Measurements from ENCODE around the gene NAA10. TPM values are rescaled to one million over a fixed set of nuclear protein-coding genes. Genes with fewer than 3 reads are reported as not detected.

NAA10 gene
- total RNA-seq, 1 donor from 2014 or later = 21.6 TPM

GRCh38 chrX:153913211-153913610, 21.6 kb downstream of the NAA10 start:
- FAIRE-seq = no peak

GRCh38 chrX:153911798-153912197, 23.0 kb downstream of the NAA10 start:
- no peak for DNase-seq (ENCODE audit: low spot score in 2 of 2)
- FAIRE-seq = no peak

More at GRCh38 chrX:153913211-153913610, 21.6 kb downstream of the NAA10 start:
- DNase-seq (ENCODE audit: low spot score in 2 of 2) = no peak

GRCh38 chrX:153910446-153910845, 24.4 kb downstream of the NAA10 start:
- FAIRE-seq (no peak), DNase-seq (ENCODE audit: low spot score in 2 of 2) (no peak)

DNA sequence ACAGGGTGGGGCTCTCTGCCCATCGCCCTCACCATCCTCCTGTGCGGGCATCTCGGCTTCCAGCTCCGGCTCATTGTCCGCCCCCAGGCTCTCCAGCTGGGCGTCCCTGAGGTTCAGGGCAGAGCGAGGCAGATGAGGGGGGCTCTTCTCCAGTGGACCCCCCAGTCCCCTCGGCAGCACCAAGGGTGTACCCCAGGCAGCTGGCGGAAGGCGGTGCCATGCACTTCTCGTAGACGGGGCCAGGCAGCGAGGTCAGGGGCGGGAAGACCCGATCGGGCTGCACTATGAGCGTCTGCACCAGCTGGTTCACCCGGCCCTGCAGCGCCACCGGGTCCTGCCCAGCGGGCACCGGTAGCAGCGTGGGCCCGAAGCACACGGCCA, 24.9 kb downstream of the NAA10 start:
- FAIRE-seq = no peak
- DNase-seq (ENCODE audit: low spot score in 2 of 2) = no peak

GRCh38 chrX:153909024-153909979, 25.5 kb downstream of the NAA10 start:
- DNase-seq (ENCODE audit: low spot score in 2 of 2) (no peak), FAIRE-seq (no peak)

DNA sequence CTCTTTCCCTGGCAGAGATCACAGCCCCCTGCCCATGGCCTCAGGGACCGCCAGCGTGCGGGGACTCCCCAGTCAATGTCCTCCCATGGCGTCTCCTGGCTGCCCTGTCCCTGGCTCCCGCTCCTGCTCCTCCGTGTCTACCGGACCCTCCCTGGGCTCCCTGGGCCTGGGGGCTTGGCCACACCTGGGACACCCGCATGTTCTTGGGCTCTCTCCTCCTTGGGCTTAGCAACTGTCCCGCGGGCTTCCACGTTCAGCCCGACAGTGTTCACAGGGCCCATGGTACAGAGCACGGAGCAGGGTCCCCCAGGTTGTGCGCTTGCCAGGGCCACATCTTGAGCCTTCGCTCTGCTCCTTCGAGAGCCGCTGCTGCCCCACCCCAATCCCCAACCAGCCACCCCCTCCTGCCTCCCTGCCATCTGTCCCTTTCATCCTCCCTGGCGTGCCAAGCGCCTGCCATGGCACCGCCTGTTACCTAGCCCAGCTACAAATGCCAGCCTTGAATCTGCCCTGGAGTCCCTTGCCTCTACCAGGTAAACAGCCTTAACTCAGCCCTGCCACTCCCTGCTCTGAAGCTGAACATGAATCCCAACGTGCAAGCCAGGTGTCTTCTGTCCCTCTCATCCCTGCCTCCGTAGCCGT, 26.5 kb downstream of the NAA10 start:
- FAIRE-seq = no peak
- DNase-seq (ENCODE audit: low spot score in 2 of 2) = no peak

DNA sequence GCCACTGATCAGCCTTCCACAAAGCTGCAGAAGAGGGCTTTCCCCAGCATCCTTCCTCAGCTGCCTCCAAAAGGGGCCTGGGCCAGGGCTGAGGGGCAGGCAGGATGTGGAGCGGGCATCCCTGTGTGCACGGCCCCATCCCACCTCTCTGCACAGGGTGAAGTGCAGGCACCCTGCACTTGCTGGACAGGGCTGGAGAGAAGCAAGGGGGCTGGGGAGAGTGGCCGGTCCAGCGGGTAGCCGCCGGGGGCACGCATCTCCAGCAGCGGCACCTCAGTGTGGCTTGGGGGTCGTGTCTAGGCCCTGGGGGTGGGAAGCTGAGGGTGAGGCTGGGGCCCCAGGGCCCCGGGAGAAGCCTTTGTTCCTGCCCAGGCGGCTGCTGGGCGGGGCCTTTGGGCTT, 27.4 kb downstream of the NAA10 start:
- DNase-seq (ENCODE audit: low spot score in 2 of 2) = no peak
- no peak for FAIRE-seq

DNA sequence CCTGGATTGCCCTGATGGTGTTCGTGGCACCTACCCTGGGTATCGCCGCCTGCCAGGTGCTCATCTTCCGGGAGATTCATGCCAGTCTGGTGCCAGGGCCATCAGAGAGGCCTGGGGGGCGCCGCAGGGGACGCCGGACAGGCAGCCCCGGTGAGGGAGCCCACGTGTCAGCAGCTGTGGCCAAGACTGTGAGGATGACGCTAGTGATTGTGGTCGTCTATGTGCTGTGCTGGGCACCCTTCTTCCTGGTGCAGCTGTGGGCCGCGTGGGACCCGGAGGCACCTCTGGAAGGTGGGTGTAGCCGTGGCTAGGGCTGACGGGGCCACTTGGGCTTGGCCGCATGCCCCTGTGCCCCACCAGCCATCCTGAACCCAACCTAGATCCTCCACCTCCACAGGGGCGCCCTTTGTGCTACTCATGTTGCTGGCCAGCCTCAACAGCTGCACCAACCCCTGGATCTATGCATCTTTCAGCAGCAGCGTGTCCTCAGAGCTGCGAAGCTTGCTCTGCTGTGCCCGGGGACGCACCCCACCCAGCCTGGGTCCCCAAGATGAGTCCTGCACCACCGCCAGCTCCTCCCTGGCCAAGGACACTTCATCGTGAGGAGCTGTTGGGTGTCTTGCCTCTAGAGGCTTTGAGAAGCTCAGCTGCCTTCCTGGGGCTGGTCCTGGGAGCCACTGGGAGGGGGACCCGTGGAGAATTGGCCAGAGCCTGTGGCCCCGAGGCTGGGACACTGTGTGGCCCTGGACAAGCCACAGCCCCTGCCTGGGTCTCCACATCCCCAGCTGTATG, 28.5 kb downstream of the NAA10 start:
- DNase-seq (ENCODE audit: low spot score in 2 of 2) (no peak), FAIRE-seq (no peak)

DNA sequence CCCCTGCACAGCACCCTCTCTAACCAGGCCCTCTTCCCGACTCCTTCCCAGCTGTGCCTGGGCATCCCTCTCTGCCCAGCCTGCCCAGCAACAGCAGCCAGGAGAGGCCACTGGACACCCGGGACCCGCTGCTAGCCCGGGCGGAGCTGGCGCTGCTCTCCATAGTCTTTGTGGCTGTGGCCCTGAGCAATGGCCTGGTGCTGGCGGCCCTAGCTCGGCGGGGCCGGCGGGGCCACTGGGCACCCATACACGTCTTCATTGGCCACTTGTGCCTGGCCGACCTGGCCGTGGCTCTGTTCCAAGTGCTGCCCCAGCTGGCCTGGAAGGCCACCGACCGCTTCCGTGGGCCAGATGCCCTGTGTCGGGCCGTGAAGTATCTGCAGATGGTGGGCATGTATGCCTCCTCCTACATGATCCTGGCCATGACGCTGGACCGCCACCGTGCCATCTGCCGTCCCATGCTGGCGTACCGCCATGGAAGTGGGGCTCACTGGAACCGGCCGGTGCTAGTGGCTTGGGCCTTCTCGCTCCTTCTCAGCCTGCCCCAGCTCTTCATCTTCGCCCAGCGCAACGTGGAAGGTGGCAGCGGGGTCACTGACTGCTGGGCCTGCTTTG, 29.2 kb downstream of the NAA10 start:
- FAIRE-seq = no peak
- DNase-seq (ENCODE audit: low spot score in 2 of 2) = no peak

GRCh38 chrX:153903991-153904957, 30.6 kb downstream of the NAA10 start, which contains the start of gene AVPR2:
AVPR2 (plus strand) TSS chrX:153904673; CDS start chrX:153905146, 473 bp downstream.
- DNase-seq (ENCODE audit: low spot score in 2 of 2) (no peak), FAIRE-seq (no peak)

DNA sequence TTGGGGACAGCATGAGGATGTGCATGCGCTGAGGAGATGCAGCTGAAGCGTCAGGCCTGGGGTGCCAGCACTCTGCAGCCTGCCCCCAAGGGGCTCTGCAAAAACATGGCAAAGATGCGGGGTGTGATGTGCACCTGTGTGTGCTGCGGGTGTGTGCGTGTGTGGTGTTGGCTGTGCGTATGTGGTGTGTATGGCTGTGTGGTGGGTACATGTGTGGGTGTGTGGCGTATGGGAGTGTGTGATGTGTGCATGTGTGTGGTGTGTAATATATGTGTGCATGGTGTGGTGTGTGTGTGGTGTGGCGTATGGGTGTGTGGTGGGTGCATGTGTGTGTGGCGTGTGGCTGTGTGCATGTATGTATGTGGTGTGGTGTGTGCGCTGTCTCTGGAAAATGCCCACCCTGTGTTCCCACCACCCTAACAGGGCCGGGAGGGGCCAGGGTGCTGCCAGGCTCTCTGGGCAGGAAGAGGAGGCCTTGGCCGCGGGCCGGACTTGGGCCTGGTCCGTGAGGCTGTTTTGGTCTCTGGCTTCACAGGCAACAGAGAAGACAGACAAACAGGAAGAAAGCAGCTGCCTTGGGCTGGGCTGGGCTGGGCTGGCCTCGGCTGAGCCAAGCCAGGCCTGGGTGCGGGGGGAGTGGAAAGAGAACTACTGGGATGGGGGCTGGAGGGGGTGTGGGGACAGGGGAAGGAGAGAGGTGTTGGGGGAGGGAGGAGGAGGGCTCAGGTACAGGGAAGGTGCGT, 31.4 kb downstream of the NAA10 start:
- no peak for DNase-seq (ENCODE audit: low spot score in 2 of 2)
- no peak for FAIRE-seq

DNA sequence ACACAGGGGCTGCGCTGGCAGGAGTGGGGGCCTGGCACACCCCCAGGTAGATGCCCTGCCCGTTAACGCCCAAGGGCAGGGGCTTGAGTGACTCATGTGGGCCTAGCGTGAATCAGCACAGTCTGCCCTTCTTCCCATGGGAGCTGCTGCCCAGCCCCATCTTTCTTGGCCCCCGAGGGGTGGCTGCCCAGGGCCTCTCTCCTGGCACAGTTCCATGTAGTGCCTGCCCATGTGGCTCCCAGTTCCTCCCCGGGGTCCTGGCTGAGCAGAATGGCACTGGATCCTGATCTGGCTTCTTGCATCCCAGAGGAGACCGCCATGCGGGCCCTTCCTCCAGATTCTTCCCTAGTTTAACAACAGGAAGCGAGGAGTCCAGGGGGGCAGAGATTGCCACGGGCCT, 32.5 kb downstream of the NAA10 start:
- no peak for DNase-seq (ENCODE audit: low spot score in 2 of 2)
- no peak for FAIRE-seq

DNA sequence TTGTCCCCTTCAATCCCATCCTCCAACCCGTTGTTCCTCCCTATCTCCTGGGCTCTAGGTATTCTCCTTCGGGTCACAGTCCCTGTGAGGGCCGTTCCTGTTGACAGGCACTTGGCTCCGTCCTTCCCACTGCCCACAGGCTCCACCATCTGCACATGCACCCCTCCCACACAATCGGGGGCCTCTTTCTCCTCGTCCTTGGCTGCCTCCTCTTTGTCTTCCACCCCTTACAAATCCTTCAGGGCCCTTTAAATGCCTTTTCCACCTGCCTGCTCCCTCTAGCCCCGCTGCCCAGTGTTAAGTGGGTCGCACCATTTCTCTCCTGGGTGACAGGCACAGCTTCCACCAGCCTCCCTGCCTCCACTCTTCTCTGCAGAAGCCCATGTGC, 33.1 kb downstream of the NAA10 start:
- DNase-seq (ENCODE audit: low spot score in 2 of 2) (no peak), FAIRE-seq (no peak)

GRCh38 chrX:153900831-153901752, 33.7 kb downstream of the NAA10 start:
- FAIRE-seq (no peak), DNase-seq (ENCODE audit: low spot score in 2 of 2) (no peak)

DNA sequence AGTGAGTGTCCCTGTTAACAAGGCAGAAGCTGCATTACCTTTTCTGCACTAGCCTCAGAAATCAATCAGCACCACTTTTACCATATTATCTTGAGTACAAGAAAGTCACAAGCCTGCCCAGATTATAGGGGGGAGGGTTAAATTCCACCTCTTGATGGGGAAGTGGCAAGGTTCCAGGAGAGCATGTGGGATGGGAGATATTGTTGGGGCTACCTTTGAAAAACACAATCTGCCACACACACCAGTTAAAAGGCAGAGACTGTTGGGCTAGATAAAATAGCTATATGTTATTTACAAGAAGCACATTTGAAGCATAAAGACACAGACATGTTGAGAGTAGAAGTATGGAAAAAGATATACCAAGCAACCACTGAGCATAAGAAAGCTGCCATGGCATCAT, 36.9 kb downstream of the NAA10 start:
- DNase-seq (ENCODE audit: low spot score in 2 of 2) (no peak), FAIRE-seq (no peak)

GRCh38 chrX:153889123-153889522, 45.7 kb downstream of the NAA10 start:
- FAIRE-seq (no peak), DNase-seq (ENCODE audit: low spot score in 2 of 2) (no peak)

- DNase-seq (ENCODE audit: low spot score in 2 of 2) (no peak), FAIRE-seq (no peak)
These were observed 46.5 kb downstream of the NAA10 start for GRCh38 chrX:153888344-153888743.

DNA sequence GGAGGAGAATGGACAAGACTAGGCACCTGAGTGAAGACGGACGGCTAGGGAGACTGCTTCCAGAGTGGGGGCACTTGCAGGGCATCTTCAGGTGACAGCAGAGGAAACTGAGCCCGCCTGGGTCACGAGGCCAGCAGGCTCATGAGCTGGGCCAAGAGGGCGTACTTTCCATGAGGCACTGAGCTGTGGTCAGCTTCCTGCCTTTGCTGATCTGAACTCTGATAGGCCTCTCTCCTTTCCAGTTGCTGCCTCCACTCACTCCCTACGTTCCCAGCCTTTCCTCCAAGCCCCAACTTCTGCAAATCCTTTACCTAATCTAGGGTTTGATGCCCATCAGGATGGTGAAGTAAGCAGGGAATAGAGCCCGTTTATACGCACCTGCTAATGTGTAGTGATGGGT, 47.5 kb downstream of the NAA10 start:
- DNase-seq (ENCODE audit: low spot score in 2 of 2) (no peak), FAIRE-seq (no peak)

Data from frontal cortex (tissue), 4 donors.